NCI-H2171 treated with DMSO at 0.1 percent for 48 hours (cell line): Measurements from ENCODE around the gene ARID4B.
"Not testable (repeated sequence)": the region's sequence is repeated elsewhere in the genome, so short reads cannot be mapped to it uniquely, and the experiment has no call there.

Experiments
- DNase-seq: peaks from one replicate; lab custom pipeline; 2025; lab: John Stamatoyannopoulos, UW

ARID4B gene

GRCh38 chr1:235159930-235160329, 168.0 kb downstream of the ARID4B start:
- DNase-seq = not testable (repeated sequence)

- DNase-seq = not testable (repeated sequence)
These were observed 168.7 kb downstream of the ARID4B start for GRCh38 chr1:235159284-235159683.

GRCh38 chr1:235158680-235159079, 169.3 kb downstream of the ARID4B start:
- no peak for DNase-seq

- DNase-seq = no peak
These were observed 170.8 kb downstream of the ARID4B start for GRCh38 chr1:235157150-235157549.

- DNase-seq = no peak
These were observed 171.2 kb downstream of the ARID4B start for GRCh38 chr1:235156740-235157139.

- no peak for DNase-seq
These were observed 171.7 kb downstream of the ARID4B start for GRCh38 chr1:235156265-235156664.

GRCh38 chr1:235152235-235152634, 175.7 kb downstream of the ARID4B start:
- no peak for DNase-seq

GRCh38 chr1:235151033-235151432, 176.9 kb downstream of the ARID4B start:
- no peak for DNase-seq

GRCh38 chr1:235149824-235150223, 178.2 kb downstream of the ARID4B start:
- DNase-seq = no peak

- DNase-seq = no peak
These were observed 180.7 kb downstream of the ARID4B start for GRCh38 chr1:235147269-235147668.

GRCh38 chr1:235145639-235146038, 182.3 kb downstream of the ARID4B start:
- DNase-seq = no peak

- DNase-seq = no peak
These were observed 185.0 kb downstream of the ARID4B start for GRCh38 chr1:235142991-235143390.

- DNase-seq = no peak
These were observed 188.7 kb downstream of the ARID4B start for GRCh38 chr1:235139315-235139714.

- no peak for DNase-seq
These were observed 189.2 kb downstream of the ARID4B start for GRCh38 chr1:235138821-235139220.

- DNase-seq = no peak
These were observed 191.9 kb downstream of the ARID4B start for GRCh38 chr1:235136111-235136510.

- no peak for DNase-seq
These were observed 193.8 kb downstream of the ARID4B start for GRCh38 chr1:235134171-235134570.

GRCh38 chr1:235133086-235133485, 194.9 kb downstream of the ARID4B start:
- DNase-seq = no peak

GRCh38 chr1:235131961-235132360, 196.0 kb downstream of the ARID4B start:
- no peak for DNase-seq

- DNase-seq = no peak
These were observed 197.2 kb downstream of the ARID4B start for GRCh38 chr1:235130766-235131270.

GRCh38 chr1:235129774-235130570, 198.0 kb downstream of the ARID4B start:
- DNase-seq = no peak

GRCh38 chr1:235128456-235129328, 199.3 kb downstream of the ARID4B start, which contains the start of gene TOMM20:
TSS of gene TOMM20 (minus strand) at chr1:235128837. CDS start at chr1:235128715, 122 bp downstream.
- DNase-seq = peak; percentile 98

GRCh38 chr1:235127732-235128455, 200.1 kb downstream of the ARID4B start:
- peak; percentile 35 for DNase-seq
